OCI-LY1 (cell line): ENCODE measurements around the gene CTSH.

ENCODE experiments used
- H2AFZ ChIP-seq: fragments of 200-600 bp; sonication (generic), shearing (Covaris generic); 2 replicates; pipeline ENCODE4 v1.6.0; 2014; ENCODE audit warnings: antibody characterized with exemption, mild to moderate bottlenecking, low read length
- H3F3A ChIP-seq: fragments of 200-600 bp; sonication (generic), shearing (Covaris generic); 2 replicates; pipeline ENCODE4 v1.6.0; 2014; ENCODE audit warnings: mild to moderate bottlenecking, antibody characterized with exemption, low read length, moderate library complexity; ENCODE audit not compliant: insufficient read depth
- H3K27ac ChIP-seq: fragments of 200-600 bp; sonication (generic); 2 replicates; pipeline ENCODE4 v1.5.1; 2014; ENCODE audit warnings: low read length, mixed run types, mild to moderate bottlenecking, low read depth; ENCODE audit not compliant: poor library complexity, severe bottlenecking
- H3K27me3 ChIP-seq: fragments of 200-600 bp; sonication (generic); 2 replicates; pipeline ENCODE4 v1.6.0; 2014; ENCODE audit warnings: antibody characterized with exemption, mild to moderate bottlenecking, low read length, moderate library complexity; ENCODE audit not compliant: insufficient read depth
- H3K36me3 ChIP-seq: fragments of 200-600 bp; sonication (generic); 2 replicates; pipeline ENCODE4 v1.6.1; 2014; ENCODE audit warnings: mild to moderate bottlenecking, antibody characterized with exemption, low read length, moderate library complexity, mixed read lengths; ENCODE audit not compliant: insufficient read depth
- H3K4me1 ChIP-seq: fragments of 200-600 bp; sonication (generic); 2 replicates; pipeline ENCODE4 v1.5.1; 2014; ENCODE audit warnings: mild to moderate bottlenecking, low read length, moderate library complexity; ENCODE audit not compliant: insufficient read depth, severe bottlenecking
- H3K4me2 ChIP-seq: fragments of 200-600 bp; sonication (generic), shearing (Covaris generic); 2 replicates; pipeline ENCODE4 v1.6.1; 2014; ENCODE audit warnings: low read length
- H3K4me3 ChIP-seq: fragments of 200-600 bp; sonication (generic); 2 replicates; pipeline ENCODE4 v1.5.1; 2014; ENCODE audit warnings: low read length, low read depth, mild to moderate bottlenecking, mixed read lengths; ENCODE audit not compliant: poor library complexity, severe bottlenecking
- H3K79me2 ChIP-seq: fragments of 200-600 bp; shearing (Covaris generic); 2 replicates; pipeline ENCODE4 v1.6.1; 2016; ENCODE audit warnings: mixed run types, low read length, mixed read lengths; ENCODE audit not compliant: insufficient read depth
- H3K9ac ChIP-seq: fragments of 200-600 bp; sonication (generic), shearing (Covaris generic); 2 replicates; pipeline ENCODE4 v1.6.1; 2014; ENCODE audit warnings: mild to moderate bottlenecking, low read length, mixed read lengths
- H3K9me2 ChIP-seq: fragments of 200-600 bp; sonication (generic), shearing (Covaris generic); 2 replicates; pipeline ENCODE4 v1.6.1; 2014; ENCODE audit warnings: low read depth, mild to moderate bottlenecking, low read length, mixed read lengths
- H3K9me3 ChIP-seq: fragments of 200-600 bp; shearing (Covaris generic); 2 replicates; pipeline ENCODE4 v1.6.1; 2014; ENCODE audit warnings: low read length, mixed read lengths
- H4K20me1 ChIP-seq: fragments of 200-600 bp; sonication (generic), shearing (Covaris generic); 2 replicates; pipeline ENCODE4 v1.6.0; 2016; ENCODE audit warnings: mild to moderate bottlenecking, low read length; ENCODE audit not compliant: insufficient read depth
- CTCF ChIP-seq: fragments of 200-600 bp; sonication (generic), shearing (Covaris generic); IDR thresholded peaks from 2 replicates; pipeline ENCODE4 v1.5.1; 2017; ENCODE audit warnings: mild to moderate bottlenecking, antibody characterized with exemption, low read length, moderate library complexity, mixed read lengths
- EZH2 ChIP-seq: fragments of 200-600 bp; sonication (generic), shearing (Covaris generic); IDR thresholded peaks from 2 replicates; pipeline ENCODE4 v1.8.0; 2017; ENCODE audit warnings: borderline replicate concordance, mixed run types, mild to moderate bottlenecking, antibody characterized with exemption, low read length, moderate library complexity, mixed read lengths

Gene CTSH

GRCh38 chr15:78927077-78927790 is 17.6 kb downstream of the CTSH start:
- TF ChIP-seq CTCF (no peak), EZH2 (no peak)
- Histone ChIP-seq H3K4me3 (no peak overlapping the region), H3K9me3 (no peaks in the 10 kb centered on the region), H3K4me1 (peaks cover 18% of the 10 kb centered on the region), H3K27me3 (no peaks in the 10 kb centered on the region), H3F3A (no peaks in the 10 kb centered on the region), H3K79me2 (no peaks in the 10 kb centered on the region), H4K20me1 (no peaks in the 10 kb centered on the region), H3K36me3 (peaks cover 50% of the 10 kb centered on the region), H3K27ac (peak overlapping the region; percentile 60), H3K9ac (no peak overlapping the region), H3K4me2 (no peak overlapping the region), H3K9me2 (no peaks in the 10 kb centered on the region), H2AFZ (no peak overlapping the region)

GRCh38 chr15:78925956-78926743 is 18.7 kb downstream of the CTSH start:
- H3K79me2 ChIP-seq, result no peaks in the 10 kb centered on the region
- no peaks in the 10 kb centered on the region for H3K9me3 ChIP-seq
- no peak overlapping the region for H3K4me3 ChIP-seq
- no peaks in the 10 kb centered on the region for H4K20me1 ChIP-seq
- H3K4me2 ChIP-seq, result no peak overlapping the region
- no peaks in the 10 kb centered on the region for H3K27me3 ChIP-seq
- H3K27ac ChIP-seq, result peak overlapping the region; percentile 60
- H3K36me3 ChIP-seq, result peaks cover 60% of the 10 kb centered on the region
- no peaks in the 10 kb centered on the region for H3F3A ChIP-seq
- H3K9ac ChIP-seq, result no peak overlapping the region
- TF ChIP-seq EZH2 (no peak), CTCF (peak; percentile 27; the same call in 1 of the 2 replicates)
- no peak overlapping the region for H2AFZ ChIP-seq
- no peaks in the 10 kb centered on the region for H3K9me2 ChIP-seq
- H3K4me1 ChIP-seq, result peaks cover 29% of the 10 kb centered on the region

- no peaks in the 10 kb centered on the region for H3K9me2 ChIP-seq
- peaks cover 29% of the 10 kb centered on the region for H3K4me1 ChIP-seq
- TF ChIP-seq EZH2 (no peak), CTCF (no peak)
- H3K36me3 ChIP-seq, result peaks cover 64% of the 10 kb centered on the region
- no peak overlapping the region for H3K4me3 ChIP-seq
- no peak overlapping the region for H3K4me2 ChIP-seq
- H3K79me2 ChIP-seq, result no peaks in the 10 kb centered on the region
- H3K9ac ChIP-seq, result no peak overlapping the region
- H3K27me3 ChIP-seq, result no peaks in the 10 kb centered on the region
- no peak overlapping the region for H2AFZ ChIP-seq
- H3F3A ChIP-seq, result no peaks in the 10 kb centered on the region
- H4K20me1 ChIP-seq, result no peaks in the 10 kb centered on the region
- peak overlapping the region; percentile 10 for H3K27ac ChIP-seq
- H3K9me3 ChIP-seq, result no peaks in the 10 kb centered on the region
Measured at GRCh38 chr15:78925076-78925624, 19.7 kb downstream of the CTSH start.
